ENCODE results near the gene ASAP3.

Gene ASAP3

DNA sequence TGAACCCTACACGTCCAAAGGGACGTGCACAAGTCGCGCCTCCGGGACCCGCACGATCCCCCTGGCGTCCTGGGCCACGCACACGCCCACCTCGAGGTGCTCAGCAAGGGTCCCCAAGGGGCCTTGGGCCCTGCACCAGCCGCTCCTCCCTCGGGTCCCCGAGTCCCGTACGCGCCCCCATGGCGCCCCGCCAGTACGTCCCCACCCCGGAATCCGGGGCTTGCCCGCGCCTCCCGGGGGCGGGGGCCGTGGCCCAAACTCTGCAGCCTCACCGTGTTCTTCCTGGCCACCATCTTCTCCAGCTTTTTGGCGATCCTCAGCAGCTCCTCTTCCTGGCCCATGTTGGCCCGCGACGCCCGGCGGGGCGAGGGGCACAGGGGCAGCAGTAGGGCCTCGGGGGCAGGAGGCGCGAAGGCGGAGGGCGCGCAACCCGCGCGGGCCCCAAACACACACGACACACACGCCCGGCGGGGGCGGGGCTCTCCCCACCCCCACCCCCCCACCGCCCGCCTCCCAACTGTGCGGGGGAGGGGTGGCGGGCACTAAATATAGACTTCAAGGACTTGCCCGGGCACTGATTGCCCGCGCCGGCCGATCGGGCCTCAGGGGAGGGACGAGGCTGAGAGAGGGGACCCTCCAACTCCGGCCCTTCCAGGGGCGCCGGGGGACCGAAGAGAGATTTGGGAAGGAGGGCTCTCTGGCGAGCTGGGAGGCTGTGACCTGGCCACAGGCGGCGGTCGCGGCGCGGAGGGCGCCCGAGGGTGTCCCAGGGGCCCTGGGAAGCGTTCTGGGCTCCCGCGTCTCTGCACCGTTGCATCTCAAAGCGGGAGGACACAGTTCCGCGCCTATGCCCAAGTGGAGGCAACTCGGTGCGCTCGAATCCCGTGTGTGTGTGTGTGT lies 59.4 kb downstream of the ASAP3 start, which contains the start of gene TCEA3 (continued):
- no peak for TF ChIP-seq ZBTB10 (tag by site-specific recombination; IDR thresholded peaks at IDR 0.05)
- TF ChIP-seq ZNF112 (tag by site-specific recombination; IDR thresholded peaks at IDR 0.05): no peak
- TF ChIP-seq ZNF138 (tag by site-specific recombination; IDR thresholded peaks at IDR 0.05; ENCODE audit: borderline replicate concordance): no peak
- TF ChIP-seq BCL11A (tag by site-specific recombination; IDR thresholded peaks at IDR 0.05; ENCODE audit: low read depth): no peak
- TF ChIP-seq GFI1B (tag by site-specific recombination; IDR thresholded peaks at IDR 0.05): no peak
- TF ChIP-seq ELK4 (IDR thresholded peaks at IDR 0.05; ENCODE audit: borderline replicate concordance, low read depth, low read length): no peak
- TF ChIP-seq ZNF837 (tag by site-specific recombination; IDR thresholded peaks at IDR 0.05): no peak
- TF ChIP-seq KLF8 (tag by site-specific recombination; IDR thresholded peaks at IDR 0.05): no peak
- TF ChIP-seq ZNF76 (tag by site-specific recombination; IDR thresholded peaks at IDR 0.05; ENCODE audit: borderline replicate concordance, low read depth): no peak

GRCh38 chr1:23423415-23424292 lies 60.3 kb downstream of the ASAP3 start:
- POLR2A ChIA-PET: no interaction called here
- CTCF ChIA-PET: interaction anchor here (0.6 to 4.1 kb wide), 3 partner anchors 19 to 204 kb away, joined by 3 to 18 read pairs (median 4); no protein-coding TSS in a partner anchor
- no peak overlapping the region for H3K4me3 ChIP-seq (ENCODE audit: low read depth, low read length)

More at GRCh38 chr1:23423415-23424292, 60.3 kb downstream of the ASAP3 start:
- Histone ChIP-seq H3K9me3 (ENCODE audit: control insufficient read depth, insufficient read depth, low read depth, low read length) (no peaks in the 10 kb centered on the region), H3K36me3 (ENCODE audit: control insufficient read depth in 2 of 2, insufficient read depth in 1 of 2, low read length in 2 of 2) (peaks cover 0 to 13% of the 10 kb centered on the region in 2 experiments; a peak in 1 of 3 replicates), H3K27ac (ENCODE audit: extremely low read depth, low read depth, low read length) (no peak overlapping the region), H3K4me1 (ENCODE audit: control insufficient read depth, insufficient read depth, low read length) (no peaks in the 10 kb centered on the region)
- TF ChIP-seq ZNF239 (tag by site-specific recombination; IDR thresholded peaks at IDR 0.05): no peak
- TF ChIP-seq ZNF121 (tag by site-specific recombination; IDR thresholded peaks at IDR 0.05): no peak
- no peak for TF ChIP-seq OVOL3 (tag by site-specific recombination; IDR thresholded peaks at IDR 0.05)
- TF ChIP-seq ZNF426 (tag by site-specific recombination; IDR thresholded peaks at IDR 0.05): no peak
- TF ChIP-seq ZNF132 (tag by site-specific recombination; IDR thresholded peaks at IDR 0.05; ENCODE audit: borderline replicate concordance): no peak
- TF ChIP-seq ZBTB20 (tag by site-specific recombination; IDR thresholded peaks at IDR 0.05): no peak
- TF ChIP-seq ZSCAN16 (tag by site-specific recombination; IDR thresholded peaks at IDR 0.05): no peak
- TF ChIP-seq ZSCAN30 (tag by site-specific recombination; IDR thresholded peaks at IDR 0.05): no peak
- no peak for TF ChIP-seq KLF9 (tag by site-specific recombination; IDR thresholded peaks at IDR 0.05; ENCODE audit: low read depth)
- no peak for TF ChIP-seq ZNF791 (tag by site-specific recombination; IDR thresholded peaks at IDR 0.05)
- no peak for TF ChIP-seq ZNF558 (tag by site-specific recombination; IDR thresholded peaks at IDR 0.05)
- no peak for TF ChIP-seq ZNF585B (tag by site-specific recombination; IDR thresholded peaks at IDR 0.05)
- TF ChIP-seq, protein P1, sequence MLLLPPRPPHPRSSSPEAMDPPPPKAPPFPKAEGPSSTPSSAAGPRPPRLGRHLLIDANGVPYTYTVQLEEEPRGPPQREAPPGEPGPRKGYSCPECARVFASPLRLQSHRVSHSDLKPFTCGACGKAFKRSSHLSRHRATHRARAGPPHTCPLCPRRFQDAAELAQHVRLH (tag by site-specific recombination; IDR thresholded peaks at IDR 0.05): no peak
- TF ChIP-seq ZNF394 (tag by site-specific recombination; IDR thresholded peaks at IDR 0.05; ENCODE audit: borderline replicate concordance): no peak
- no peak for TF ChIP-seq ZNF211 (tag by site-specific recombination; IDR thresholded peaks at IDR 0.05; ENCODE audit: low read depth)
- no peak for TF ChIP-seq ZNF600 (tag by site-specific recombination; IDR thresholded peaks at IDR 0.05)
- TF ChIP-seq ZNF138 (tag by site-specific recombination; IDR thresholded peaks at IDR 0.05; ENCODE audit: borderline replicate concordance): no peak
- TF ChIP-seq, protein P2, sequence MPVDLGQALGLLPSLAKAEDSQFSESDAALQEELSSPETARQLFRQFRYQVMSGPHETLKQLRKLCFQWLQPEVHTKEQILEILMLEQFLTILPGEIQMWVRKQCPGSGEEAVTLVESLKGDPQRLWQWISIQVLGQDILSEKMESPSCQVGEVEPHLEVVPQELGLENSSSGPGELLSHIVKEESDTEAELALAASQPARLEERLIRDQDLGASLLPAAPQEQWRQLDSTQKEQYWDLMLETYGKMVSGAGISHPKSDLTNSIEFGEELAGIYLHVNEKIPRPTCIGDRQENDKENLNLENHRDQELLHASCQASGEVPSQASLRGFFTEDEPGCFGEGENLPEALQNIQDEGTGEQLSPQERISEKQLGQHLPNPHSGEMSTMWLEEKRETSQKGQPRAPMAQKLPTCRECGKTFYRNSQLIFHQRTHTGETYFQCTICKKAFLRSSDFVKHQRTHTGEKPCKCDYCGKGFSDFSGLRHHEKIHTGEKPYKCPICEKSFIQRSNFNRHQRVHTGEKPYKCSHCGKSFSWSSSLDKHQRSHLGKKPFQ (tag by site-specific recombination; IDR thresholded peaks at IDR 0.05): no peak
- no peak for TF ChIP-seq ZBTB6 (tag by site-specific recombination; IDR thresholded peaks at IDR 0.05)
